ENCODE results near the gene FOXK2. TPM values are rescaled to one million over a fixed set of nuclear protein-coding genes. Genes with fewer than 3 reads are reported as not detected.
A peak's percentile ranks its signal among the peaks of the same experiment; 100 is the strongest.

FOXK2 gene
- total RNA-seq, 4 donors from 2014 or later, result 30.5 to 43.3 (median 38.8) TPM

DNA sequence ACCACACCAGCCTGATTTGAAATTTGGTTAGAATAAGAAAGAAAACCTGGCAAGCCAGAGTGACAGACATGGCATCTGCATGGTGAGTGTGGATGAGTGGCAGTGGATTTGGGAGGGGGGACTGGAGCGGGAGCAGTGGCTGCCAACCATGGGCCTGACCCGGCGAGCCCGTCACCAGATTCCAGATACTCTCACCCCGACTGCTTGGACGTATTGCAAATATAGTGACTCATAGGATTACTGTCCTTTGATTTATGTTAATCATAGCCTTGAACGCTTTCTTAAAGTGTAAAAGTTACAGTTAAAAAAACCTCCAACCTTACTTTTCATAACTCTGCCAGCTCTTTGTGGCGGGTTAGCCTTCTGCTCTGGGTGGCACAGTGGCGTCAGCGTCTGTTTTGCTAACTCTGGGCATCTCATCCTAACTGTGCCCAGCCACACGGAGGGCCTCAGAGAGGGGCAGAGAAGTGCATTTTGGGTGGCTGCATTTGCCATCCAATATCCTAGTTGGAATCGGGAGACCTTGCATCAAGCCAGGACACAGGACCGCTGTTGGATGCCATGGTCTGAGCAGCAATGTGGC is 26.8 kb upstream of the FOXK2 start:
- Histone ChIP-seq H3K27ac (no peak overlapping the region), H3K36me3 (no peaks in the 10 kb centered on the region), H3K27me3 (no peaks in the 10 kb centered on the region), H3K4me1 (peaks cover 20 to 27% of the 10 kb centered on the region in 2 donors), H3K4me3 (replicated peaks in 1 of 3) (no peak overlapping the region), H3K9me3 (no peaks in the 10 kb centered on the region)
- DNase-seq, result no peak
- intact Hi-C loops (cut with DNase I), result loop anchor here (10.0 kb wide), 1 partner anchor 78 kb away; the partner anchor contains the start of genes HEXD and OGFOD3
- 83 to 87% methylated on average over 12 of the region's 13 CpGs for WGBS, 2 donors
- no peak for TF ChIP-seq POLR2A (IDR thresholded peaks at IDR 0.05)

DNA sequence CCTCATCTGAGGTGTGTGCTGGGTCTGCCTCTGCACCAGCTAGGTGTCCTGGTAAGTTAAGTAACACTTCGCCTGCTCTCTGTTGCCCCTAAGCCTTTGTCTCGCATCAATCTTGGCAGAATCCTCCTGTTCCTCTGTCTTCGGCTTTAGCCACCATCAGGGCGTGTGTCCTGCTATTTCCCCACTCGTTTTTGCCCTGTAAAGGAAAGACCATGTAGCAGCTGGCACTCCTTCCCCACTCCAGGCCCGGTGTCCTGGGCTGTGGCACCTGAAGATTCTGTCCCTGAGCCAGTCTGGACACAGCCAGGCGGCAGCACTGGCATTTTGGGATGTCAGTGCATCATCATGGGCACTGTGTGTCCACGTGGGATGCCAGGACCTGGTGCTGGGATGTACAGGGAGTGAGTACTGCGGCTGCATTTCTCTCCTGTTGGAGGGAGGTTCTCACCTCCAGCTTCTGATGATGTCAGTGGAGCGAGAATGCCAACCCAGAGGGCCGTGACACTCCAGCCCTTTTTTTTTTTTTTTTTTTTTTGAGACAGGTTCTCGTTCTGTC is 26.2 kb upstream of the FOXK2 start:
- Histone ChIP-seq H3K9me3 (no peaks in the 10 kb centered on the region), H3K4me1 (peaks cover 17 to 27% of the 10 kb centered on the region in 2 donors), H3K36me3 (no peaks in the 10 kb centered on the region), H3K27me3 (no peaks in the 10 kb centered on the region), H3K27ac (peak overlapping the region in 1 of 3 donors; percentile 56), H3K4me3 (replicated peaks in 1 of 3) (no peak overlapping the region)
- no peak for TF ChIP-seq POLR2A (IDR thresholded peaks at IDR 0.05)
- TF ChIP-seq, protein P1, sequence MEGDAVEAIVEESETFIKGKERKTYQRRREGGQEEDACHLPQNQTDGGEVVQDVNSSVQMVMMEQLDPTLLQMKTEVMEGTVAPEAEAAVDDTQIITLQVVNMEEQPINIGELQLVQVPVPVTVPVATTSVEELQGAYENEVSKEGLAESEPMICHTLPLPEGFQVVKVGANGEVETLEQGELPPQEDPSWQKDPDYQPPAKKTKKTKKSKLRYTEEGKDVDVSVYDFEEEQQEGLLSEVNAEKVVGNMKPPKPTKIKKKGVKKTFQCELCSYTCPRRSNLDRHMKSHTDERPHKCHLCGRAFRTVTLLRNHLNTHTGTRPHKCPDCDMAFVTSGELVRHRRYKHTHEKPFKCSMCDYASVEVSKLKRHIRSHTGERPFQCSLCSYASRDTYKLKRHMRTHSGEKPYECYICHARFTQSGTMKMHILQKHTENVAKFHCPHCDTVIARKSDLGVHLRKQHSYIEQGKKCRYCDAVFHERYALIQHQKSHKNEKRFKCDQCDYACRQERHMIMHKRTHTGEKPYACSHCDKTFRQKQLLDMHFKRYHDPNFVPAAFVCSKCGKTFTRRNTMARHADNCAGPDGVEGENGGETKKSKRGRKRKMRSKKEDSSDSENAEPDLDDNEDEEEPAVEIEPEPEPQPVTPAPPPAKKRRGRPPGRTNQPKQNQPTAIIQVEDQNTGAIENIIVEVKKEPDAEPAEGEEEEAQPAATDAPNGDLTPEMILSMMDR (IDR thresholded peaks at IDR 0.05), result no peak
- DNase-seq, result peak; percentile 78 to 82
- WGBS, 2 donors, result 65 to 68% methylated on average over 12 of the region's 12 CpGs
- intact Hi-C loops (cut with DNase I), result loop anchor here (10.0 kb wide), 1 partner anchor 79 kb away; the partner anchor contains the start of genes HEXD and OGFOD3

DNA sequence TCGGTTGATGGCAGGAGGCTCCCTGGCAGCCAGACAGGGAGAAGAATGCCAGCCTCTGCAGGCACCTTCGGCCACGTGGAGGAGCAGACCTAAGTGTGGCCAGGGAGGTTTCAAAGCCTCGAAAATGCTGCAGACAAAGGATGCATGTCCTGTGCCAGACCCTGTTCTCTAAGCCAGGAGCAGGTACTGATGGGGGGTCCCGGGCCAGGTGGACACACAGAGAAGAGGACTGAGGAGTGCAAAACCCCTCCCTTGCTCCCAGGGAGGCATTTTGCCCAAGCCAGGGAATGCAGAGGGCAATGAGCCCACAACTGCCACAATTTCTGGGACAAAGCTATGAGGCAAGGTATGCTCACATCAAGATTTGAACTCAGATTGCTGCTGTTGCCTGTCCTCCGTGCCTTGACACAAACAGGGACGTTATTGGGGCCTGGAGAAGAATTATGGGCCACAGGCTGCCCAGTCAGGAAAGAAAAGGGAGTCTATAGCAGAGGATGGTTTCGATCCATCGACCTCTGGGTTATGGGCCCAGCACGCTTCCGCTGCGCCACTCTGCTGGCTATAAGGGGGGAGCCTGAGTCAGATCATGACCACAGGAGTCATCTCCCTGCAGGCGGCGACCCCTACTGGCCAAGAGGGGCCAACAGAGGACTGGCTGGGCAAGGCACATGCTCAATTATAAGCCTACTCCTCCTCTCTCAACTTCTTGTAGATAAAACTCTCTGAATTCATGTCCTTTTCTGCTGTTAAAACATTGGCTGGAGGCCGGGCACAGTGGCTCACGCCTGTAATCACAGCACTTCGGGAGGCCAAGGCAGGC is 25.1 kb upstream of the FOXK2 start:
- no peak for TF ChIP-seq POLR2A (IDR thresholded peaks at IDR 0.05)
- TF ChIP-seq, protein P1 (IDR thresholded peaks at IDR 0.05), result peak; percentile 45 to 93 (median 84)
- H3K4me1 ChIP-seq, result peaks cover 17 to 26% of the 10 kb centered on the region in 2 donors
- intact Hi-C loops (cut with DNase I), result loop anchor here (10.0 kb wide), 1 partner anchor 80 kb away; the partner anchor contains the start of genes HEXD and OGFOD3
- no peaks in the 10 kb centered on the region for H3K9me3 ChIP-seq
- no peaks in the 10 kb centered on the region for H3K36me3 ChIP-seq
- no peak overlapping the region for H3K4me3 ChIP-seq (replicated peaks in 1 of 3)
- peak overlapping the region; percentile 48 to 58 (median 56) for H3K27ac ChIP-seq
- DNase-seq, result peak; percentile 89 to 91
- no peaks in the 10 kb centered on the region for H3K27me3 ChIP-seq
- 9 to 14% methylated on average over 13 to 15 of the region's 17 CpGs for WGBS, 2 donors

DNA sequence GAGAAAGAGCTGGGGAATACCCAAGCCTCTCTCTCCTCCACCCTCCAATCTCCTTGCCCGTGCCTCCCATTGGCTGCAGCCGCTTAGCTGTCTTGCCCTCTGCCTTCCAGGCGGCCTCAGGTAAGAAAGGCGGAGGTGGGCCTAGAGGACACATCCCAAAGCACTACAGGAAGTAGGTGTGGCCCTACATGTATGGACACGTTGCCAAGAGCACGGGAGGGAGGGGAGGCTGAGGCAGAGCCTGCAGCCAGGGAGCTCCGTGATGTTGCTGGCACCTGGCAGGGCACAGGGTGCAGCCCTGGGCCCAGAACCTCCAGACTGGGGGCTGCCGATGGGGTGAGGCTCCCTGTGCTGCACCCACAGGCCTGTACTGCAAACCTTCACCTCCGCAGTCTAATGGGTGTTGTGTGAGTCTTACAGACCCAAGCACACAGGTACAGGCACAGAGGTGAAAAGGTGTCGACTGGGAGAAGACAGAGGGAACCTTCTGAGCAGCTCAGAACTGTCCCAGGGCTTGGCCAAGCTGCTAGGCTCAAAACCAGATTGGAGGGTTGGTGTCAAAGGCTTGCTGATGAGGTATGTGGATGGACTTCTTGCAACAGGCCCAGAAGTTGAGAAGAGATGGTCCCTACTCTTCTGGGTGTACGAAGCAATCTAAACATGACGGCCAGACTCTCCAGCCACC is 23.5 kb upstream of the FOXK2 start:
- DNase-seq, result no peak
- Histone ChIP-seq H3K36me3 (no peaks in the 10 kb centered on the region), H3K4me3 (replicated peaks in 1 of 3) (no peak overlapping the region), H3K27ac (peak overlapping the region in 1 of 3 donors; percentile 87), H3K4me1 (peaks cover 17 to 26% of the 10 kb centered on the region in 2 donors), H3K27me3 (no peaks in the 10 kb centered on the region), H3K9me3 (no peaks in the 10 kb centered on the region)
- intact Hi-C loops (cut with DNase I), result loop anchor here (2.0 to 10.0 kb wide), 2 partner anchors 61 to 81 kb away; partner anchors contain the start of genes HEXD and OGFOD3
- 70 to 74% methylated on average over 9 to 12 of the region's 12 CpGs for WGBS, 2 donors
- no peak for TF ChIP-seq POLR2A (IDR thresholded peaks at IDR 0.05)

DNA sequence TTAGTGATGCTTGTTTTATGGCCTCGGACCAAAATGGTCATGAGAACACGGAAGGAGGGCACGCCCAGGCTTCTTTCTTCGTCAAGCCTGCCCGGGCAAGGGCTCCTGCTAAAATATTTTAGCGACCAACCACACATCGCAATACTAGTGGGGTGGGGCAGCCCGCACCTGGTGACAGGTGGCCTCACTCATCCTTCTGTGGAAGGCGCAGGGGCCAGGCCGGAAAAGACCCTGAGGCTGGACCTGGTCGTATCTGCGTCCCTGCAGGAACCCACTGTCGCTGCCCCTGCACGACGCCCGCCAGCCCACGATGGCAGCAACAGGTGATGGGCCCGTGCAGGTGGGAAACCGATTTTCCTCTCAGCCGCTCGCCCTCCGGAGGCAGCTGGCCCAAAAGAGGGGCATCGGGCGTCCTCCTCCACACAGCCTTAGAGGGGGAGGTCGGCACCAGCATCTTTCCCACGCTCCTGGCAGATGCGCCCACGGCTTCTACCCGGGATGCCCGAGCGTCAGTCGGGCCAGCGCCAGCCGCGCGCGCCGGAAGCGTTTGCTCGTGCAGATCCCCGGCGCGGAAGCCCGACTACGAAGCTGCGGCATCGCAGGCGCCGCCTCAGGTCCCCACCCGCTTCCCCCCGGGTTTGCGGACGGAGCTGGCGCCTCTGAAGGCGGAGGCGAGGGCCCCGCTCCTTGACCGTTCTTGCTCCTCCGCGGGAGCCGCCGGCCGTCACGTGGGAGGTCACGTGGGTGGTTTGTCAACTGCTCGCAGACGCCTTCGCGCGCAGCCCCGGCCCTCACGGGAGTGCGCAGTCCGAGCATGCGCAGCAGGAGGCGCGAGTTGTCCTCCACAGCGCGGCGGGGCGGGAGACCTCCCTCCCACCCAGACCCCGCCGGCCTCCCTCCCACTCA is 22.8 kb upstream of the FOXK2 start:
- DNase-seq, result peak; percentile 98 to 99
- peak overlapping the region in 2 of 3 donors; percentile 58 to 59 for H3K4me3 ChIP-seq (replicated peaks in 1 of 3)
- H3K27me3 ChIP-seq, result no peaks in the 10 kb centered on the region
- TF ChIP-seq, protein P1 (IDR thresholded peaks at IDR 0.05), result peak in 1 of 6 experiments; percentile 17
- TF ChIP-seq POLR2A (IDR thresholded peaks at IDR 0.05), result peak in 1 of 2 donors; percentile 72
- H3K9me3 ChIP-seq, result no peaks in the 10 kb centered on the region
- peak overlapping the region; percentile 13 to 87 (median 78) for H3K27ac ChIP-seq
- H3K4me1 ChIP-seq, result peaks cover 17 to 26% of the 10 kb centered on the region in 2 donors
- intact Hi-C loops (cut with DNase I), result loop anchor here (2.0 to 10.0 kb wide), 2 partner anchors 60 to 82 kb away; partner anchors contain the start of genes HEXD and OGFOD3
- WGBS, 2 donors, result 8 to 20% methylated on average over 30 to 43 of the region's 83 CpGs
- no peaks in the 10 kb centered on the region for H3K36me3 ChIP-seq

Data from thyroid gland (tissue), 4 donors.